ENCODE results near the gene GCNA. TPM values are rescaled to one million over a fixed set of nuclear protein-coding genes. Genes with fewer than 3 reads are reported as not detected.

Gene GCNA
- total and polyA plus RNA-seq, 2 of the 13 experiments (the other 11 are each of a cell fraction or from before 2014, with no cell fraction given): 0.38 to 0.66 TPM

- 88% methylated on average over 8 of the region's 8 CpGs for WGBS (ENCODE audit: low lambda C conversion rate)
- TF ChIP-seq MNT (IDR thresholded peaks at IDR 0.05): no peak
- TF ChIP-seq HDAC6 (IDR thresholded peaks at IDR 0.05; ENCODE audit: low read depth, low read length): no peak
- no peak for TF ChIP-seq SAP130 (CRISPR knock-in tag; IDR thresholded peaks at IDR 0.05; ENCODE audit: low read depth)
- TF ChIP-seq ZNF510 (CRISPR knock-in tag; IDR thresholded peaks at IDR 0.05; ENCODE audit: low read depth): no peak
- no peak for TF ChIP-seq TOE1 (CRISPR knock-in tag; IDR thresholded peaks at IDR 0.05)
- no peak for TF ChIP-seq ZNF326 (CRISPR knock-in tag; IDR thresholded peaks at IDR 0.05; ENCODE audit: borderline replicate concordance)
- no peak for TF ChIP-seq KLF15 (CRISPR knock-in tag; IDR thresholded peaks at IDR 0.05; ENCODE audit: borderline replicate concordance)
- TF ChIP-seq TCF12 (IDR thresholded peaks at IDR 0.05): no peak
- TF ChIP-seq TCF12 (CRISPR knock-in tag; IDR thresholded peaks at IDR 0.05): no peak
- no peak for TF ChIP-seq ZNF816 (CRISPR knock-in tag; IDR thresholded peaks at IDR 0.05; ENCODE audit: borderline replicate concordance)
- no peak for TF ChIP-seq NFAT5 (CRISPR knock-in tag; IDR thresholded peaks at IDR 0.05)
- no peak for TF ChIP-seq CENPBD1 (CRISPR knock-in tag; IDR thresholded peaks at IDR 0.05; ENCODE audit: borderline replicate concordance, low read depth)
- TF ChIP-seq RCOR2 (CRISPR knock-in tag; IDR thresholded peaks at IDR 0.05): no peak
- no peak for TF ChIP-seq ZNF556 (CRISPR knock-in tag; IDR thresholded peaks at IDR 0.05; ENCODE audit: borderline replicate concordance)
Measured at GRCh38 chrX:71541210-71542022, 36.8 kb upstream of the GCNA start.

More at GRCh38 chrX:71541210-71542022, 36.8 kb upstream of the GCNA start:
- intact Hi-C loops (cut with micrococcal nuclease; ENCODE audit: unreplicated experiment): no loop called here
- Histone ChIP-seq H3K9ac (ENCODE audit: insufficient read depth, low read depth, low read length) (no peak overlapping the region), H3K4me2 (ENCODE audit: low read depth, low read length) (no peak overlapping the region), H3K4me1 (ENCODE audit: insufficient read depth, low read length) (peaks cover 46% of the 10 kb centered on the region), H2AFZ (ENCODE audit: low read length) (no peak overlapping the region), H3K9me3 (ENCODE audit: low read length) (no peaks in the 10 kb centered on the region), H3K36me3 (replicated peaks in 1 of 2; ENCODE audit: control insufficient read depth in 1 of 2, insufficient read depth in 2 of 2, low read length in 2 of 2) (peaks cover 3 to 25% of the 10 kb centered on the region in 2 experiments), H3K27ac (ENCODE audit: extremely low read length, insufficient read depth, low read length) (no peak overlapping the region), H3K4me3 (replicated peaks in 1 of 3; ENCODE audit: insufficient read depth in 1 of 3, low read depth in 2 of 3, low read length in 3 of 3) (no peak overlapping the region), H3K27me3 (ENCODE audit: control insufficient read depth in 1 of 2, insufficient read depth in 2 of 2, low read length in 2 of 2) (no peaks in the 10 kb centered on the region), H4K20me1 (ENCODE audit: insufficient read depth, low read length) (peaks cover 58% of the 10 kb centered on the region), H3K79me2 (ENCODE audit: insufficient read depth, low read length) (peaks cover 87% of the 10 kb centered on the region)
- CTCF ChIA-PET (ENCODE audit: low intra/inter-chr PET ratio, low total read pairs): no interaction called here
- ATAC-seq (no peak), DNase-seq (ENCODE audit: low spot score) (no peak), FAIRE-seq (no peak)
- in situ Hi-C loops (cut with HindIII; ENCODE audit: extremely low pct_ligation_motif_present, low pct_unique_long_range_greater_than_20kb): no loop called here
- no TSS peak for BruUV-seq (replicated peaks)
- POLR2A ChIA-PET: no interaction called here
